Small intestine (tissue), 7 donors: ENCODE data around the gene CORO2A. TPM values are rescaled to one million over a fixed set of nuclear protein-coding genes. Genes with fewer than 3 reads are reported as not detected.

Source experiments
- DNase-seq, 2 donors: peaks; one replicate each; pipeline versions ENCODE4 v3.0.0 to v3.0.0-alpha.2; 2013
- FAIRE-seq: peaks from 2 replicates; lab custom pipeline; 2012; peaks lifted over from hg19 to GRCh38; lab: Jason Lieb, UNC
- H3K27ac ChIP-seq, 3 donors: one replicate each; pipeline ENCODE4 v1.5.1; 2013; ENCODE audit warnings: low read length in 2 of 3, mild to moderate bottlenecking in 2 of 3, control low read depth in 1 of 3, inconsistent platforms in 1 of 3, low read depth in 1 of 3, moderate library complexity in 1 of 3
- H3K27me3 ChIP-seq, 3 donors: one replicate each; pipeline ENCODE4 v1.6.1; 2013; ENCODE audit warnings: low read length in 3 of 3, inconsistent platforms in 1 of 3; ENCODE audit not compliant: control insufficient read depth in 3 of 3, insufficient read depth in 3 of 3
- H3K36me3 ChIP-seq, 3 donors: one replicate each; pipeline ENCODE4 v1.6.1; 2013; ENCODE audit warnings: low read length in 3 of 3, inconsistent platforms in 1 of 3, low read depth in 1 of 3, mild to moderate bottlenecking in 1 of 3, moderate library complexity in 1 of 3; ENCODE audit not compliant: control insufficient read depth in 3 of 3, insufficient read depth in 2 of 3
- H3K4me1 ChIP-seq, 3 donors: one replicate each; pipeline ENCODE4 v1.6.1; 2013; ENCODE audit warnings: low read length in 2 of 3, inconsistent platforms in 1 of 3, low read depth in 1 of 3, mild to moderate bottlenecking in 1 of 3, moderate library complexity in 1 of 3; ENCODE audit not compliant: control insufficient read depth in 3 of 3, insufficient read depth in 2 of 3
- H3K4me3 ChIP-seq, 3 donors: one replicate each; pipeline ENCODE4 v1.5.1; 2013; ENCODE audit warnings: low read length in 3 of 3, control low read depth in 1 of 3, inconsistent platforms in 1 of 3, low read depth in 1 of 3, mild to moderate bottlenecking in 1 of 3, moderate library complexity in 1 of 3
- H3K9me3 ChIP-seq, 2 donors: one replicate each; pipeline ENCODE4 v1.6.1; 2013; ENCODE audit warnings: low read depth in 1 of 2, low read length in 1 of 2; ENCODE audit not compliant: control insufficient read depth in 2 of 2, insufficient read depth in 1 of 2
- WGBS, 3 donors: extraction: QIAGEN DNeasy Blood & Tissue Kit; methylation state at CpG; one replicate each; pipeline ENCODE4 v1.1.7; 2013; 5-methylcytosine and 5-hydroxymethylcytosine counted together
- polyA plus RNA-seq, 4 donors: library from polyadenylated mRNA; stranded (reverse) in 3 of 4; unstranded in 1 of 4; fragments of 200-250 nt in 3 of 4; fragments of 120-200 nt in 1 of 4; gene quantifications; one replicate each; pipeline versions ENCODE4 v1.2.1 to v1.2.3, GENCODE V29; 2013
- donor health status: healthy with polysubstance abuse.
- donor health status: control.
- donor health status: control.
- donor health status: Bipolar disorder and iron deficiency.
- donor health status: healthy.

Gene CORO2A
- polyA plus RNA-seq, 4 donors = 35.1 to 68.2 (median 51.2) TPM

- no peak overlapping the region for H3K4me3 ChIP-seq
- H3K4me1 ChIP-seq = peaks cover 13 to 66% (median 15%) of the 10 kb centered on the region in 3 donors
- H3K27ac ChIP-seq = peak overlapping the region; percentile 92 to 99 (median 93)
- H3K27me3 ChIP-seq = no peaks in the 10 kb centered on the region
- DNase-seq (no peak), FAIRE-seq (no peak)
- peaks cover 0 to 54% (median 2%) of the 10 kb centered on the region in 3 donors for H3K36me3 ChIP-seq
- no peaks in the 10 kb centered on the region for H3K9me3 ChIP-seq
- 74 to 88% (median 83%) methylated on average over 2 of the region's 2 CpGs for WGBS, 3 donors
Observed at GRCh38 chr9:98147582-98147981, 44.9 kb downstream of the CORO2A start.

GRCh38 chr9:98146101-98146991, 46.1 kb downstream of the CORO2A start:
- Histone ChIP-seq H3K27me3 (no peaks in the 10 kb centered on the region), H3K27ac (peak overlapping the region; percentile 92 to 99 (median 93)), H3K4me3 (no peak overlapping the region), H3K36me3 (peaks cover 0 to 51% (median 2%) of the 10 kb centered on the region in 3 donors), H3K9me3 (no peaks in the 10 kb centered on the region), H3K4me1 (peaks cover 13 to 70% (median 15%) of the 10 kb centered on the region in 3 donors)
- FAIRE-seq (no peak), DNase-seq (peak; percentile 98 to 99)
- 9 to 59% (median 26%) methylated on average over 7 of the region's 7 CpGs for WGBS, 3 donors

GRCh38 chr9:98144631-98145030, 47.8 kb downstream of the CORO2A start:
- H3K4me3 ChIP-seq = no peak overlapping the region
- WGBS, 3 donors = 53 to 75% (median 66%) methylated on average over 3 of the region's 3 CpGs
- peaks cover 0 to 58% (median 3%) of the 10 kb centered on the region in 3 donors for H3K36me3 ChIP-seq
- peaks cover 13 to 60% (median 15%) of the 10 kb centered on the region in 3 donors for H3K4me1 ChIP-seq
- FAIRE-seq (no peak), DNase-seq (peak in 1 of 2 donors; percentile 45)
- H3K27me3 ChIP-seq = no peaks in the 10 kb centered on the region
- H3K9me3 ChIP-seq = no peaks in the 10 kb centered on the region
- H3K27ac ChIP-seq = peak overlapping the region; percentile 92 to 99 (median 93)

GRCh38 chr9:98144076-98144475, 48.4 kb downstream of the CORO2A start:
- 16 to 70% (median 57%) methylated on average over 4 of the region's 4 CpGs for WGBS, 3 donors

GRCh38 chr9:98142925-98143481, 49.4 kb downstream of the CORO2A start:
- DNase-seq = no peak
- Histone ChIP-seq H3K4me3 (no peak overlapping the region), H3K27me3 (no peaks in the 10 kb centered on the region), H3K4me1 (peaks cover 13 to 55% (median 15%) of the 10 kb centered on the region in 3 donors), H3K27ac (peak overlapping the region; percentile 92 to 99 (median 93)), H3K9me3 (no peaks in the 10 kb centered on the region), H3K36me3 (peaks cover 0 to 57% (median 3%) of the 10 kb centered on the region in 3 donors)
- no peak for FAIRE-seq
- 60 to 74% (median 68%) methylated on average over 8 of the region's 8 CpGs for WGBS, 3 donors

More at GRCh38 chr9:98144076-98144475, 48.4 kb downstream of the CORO2A start:
- peak overlapping the region; percentile 92 to 99 (median 93) for H3K27ac ChIP-seq
- no peak for FAIRE-seq
- H3K4me1 ChIP-seq = peaks cover 13 to 55% (median 15%) of the 10 kb centered on the region in 3 donors
- H3K4me3 ChIP-seq = no peak overlapping the region
- peak in 1 of 2 donors; percentile 84 for DNase-seq
- H3K9me3 ChIP-seq = no peaks in the 10 kb centered on the region
- no peaks in the 10 kb centered on the region for H3K27me3 ChIP-seq
- peaks cover 0 to 57% (median 3%) of the 10 kb centered on the region in 3 donors for H3K36me3 ChIP-seq

GRCh38 chr9:98142182-98142907, 50.1 kb downstream of the CORO2A start:
- FAIRE-seq (no peak), DNase-seq (peak; percentile 97 to 99)
- peak overlapping the region; percentile 92 to 99 (median 93) for H3K27ac ChIP-seq

GRCh38 chr9:98140503-98140902, 51.9 kb downstream of the CORO2A start:
- 91 to 94% (median 93%) methylated on average over 5 of the region's 5 CpGs for WGBS, 3 donors
- Histone ChIP-seq H3K27ac (no peak overlapping the region), H3K9me3 (no peaks in the 10 kb centered on the region), H3K27me3 (no peaks in the 10 kb centered on the region), H3K36me3 (peaks cover 2 to 68% (median 16%) of the 10 kb centered on the region in 3 donors), H3K4me1 (peaks cover 8 to 34% (median 12%) of the 10 kb centered on the region in 3 donors), H3K4me3 (no peak overlapping the region)
- DNase-seq (no peak), FAIRE-seq (no peak)

More at GRCh38 chr9:98142182-98142907, 50.1 kb downstream of the CORO2A start:
- H3K27me3 ChIP-seq = no peaks in the 10 kb centered on the region
- 17 to 50% (median 39%) methylated on average over 9 to 13 of the region's 13 CpGs for WGBS, 3 donors
- no peak overlapping the region for H3K4me3 ChIP-seq
- peaks cover 12 to 50% (median 12%) of the 10 kb centered on the region in 3 donors for H3K4me1 ChIP-seq
- H3K9me3 ChIP-seq = no peaks in the 10 kb centered on the region
- peaks cover 2 to 60% (median 7%) of the 10 kb centered on the region in 3 donors for H3K36me3 ChIP-seq

- Histone ChIP-seq H3K27ac (no peak overlapping the region), H3K9me3 (no peaks in the 10 kb centered on the region), H3K4me3 (no peak overlapping the region), H3K27me3 (no peaks in the 10 kb centered on the region), H3K36me3 (peaks cover 4 to 80% (median 34%) of the 10 kb centered on the region in 3 donors), H3K4me1 (no peaks in the 10 kb centered on the region)
- FAIRE-seq = no peak
- DNase-seq = no peak
Observed at GRCh38 chr9:98136489-98136888, 55.9 kb downstream of the CORO2A start.
